ENCODE measurements around the gene CWF19L1.
A peak's percentile ranks its signal among the peaks of the same experiment; 100 is the strongest.

Gene CWF19L1

DNA sequence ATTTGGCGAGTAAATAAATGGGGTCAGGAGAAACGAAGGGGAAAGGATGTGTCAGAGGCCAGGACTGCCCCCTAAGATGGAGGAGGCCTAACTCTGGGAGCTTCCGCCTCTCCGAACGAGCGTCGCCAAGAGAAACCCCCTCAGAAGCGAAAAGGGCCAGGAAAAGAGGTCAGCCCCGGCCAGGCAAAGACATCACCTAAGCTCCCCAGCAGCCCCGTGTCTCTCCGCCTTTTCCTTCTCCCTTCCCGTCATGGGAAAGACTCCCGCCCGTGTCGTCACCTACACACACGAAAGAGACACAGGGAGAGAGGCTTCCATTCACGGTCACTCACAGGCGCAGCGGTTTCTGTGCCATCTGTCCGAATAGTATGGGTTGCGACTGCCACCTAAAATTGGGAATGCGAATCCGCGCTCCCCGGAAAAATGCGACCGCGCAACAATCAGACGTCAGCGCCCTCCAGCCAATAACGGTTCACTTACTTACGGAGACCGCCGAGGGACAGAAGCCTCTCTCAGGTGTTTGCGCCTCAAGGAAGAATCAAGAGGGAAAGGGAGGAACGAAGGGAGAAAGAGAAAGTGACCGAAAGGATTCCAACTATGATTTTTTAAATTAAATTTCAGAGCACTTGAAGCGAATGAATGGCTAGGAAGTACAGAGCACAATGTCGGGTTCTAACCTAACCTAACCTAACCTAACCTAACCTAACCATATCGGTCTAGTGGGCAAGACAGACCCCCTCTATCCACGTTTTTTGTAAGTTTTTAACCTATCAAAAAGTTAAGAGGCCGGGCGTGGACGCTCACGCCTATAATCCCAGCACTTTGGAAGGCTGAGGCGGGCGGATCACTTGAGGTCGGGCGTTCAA lies at the start of gene CWF19L1:
Gene CWF19L1 (minus strand): TSS at position 400 of the 866 bp plus-strand sequence. CDS start 45 bp downstream, at position 355.
- Mint-ChIP-seq H3K4me1 (peaks cover 10% of the 10 kb centered on the region), H3K4me3 (peak within 1 kb of the TSS; percentile 99 to 100 (median 100))
- TF ChIP-seq, protein P1, sequence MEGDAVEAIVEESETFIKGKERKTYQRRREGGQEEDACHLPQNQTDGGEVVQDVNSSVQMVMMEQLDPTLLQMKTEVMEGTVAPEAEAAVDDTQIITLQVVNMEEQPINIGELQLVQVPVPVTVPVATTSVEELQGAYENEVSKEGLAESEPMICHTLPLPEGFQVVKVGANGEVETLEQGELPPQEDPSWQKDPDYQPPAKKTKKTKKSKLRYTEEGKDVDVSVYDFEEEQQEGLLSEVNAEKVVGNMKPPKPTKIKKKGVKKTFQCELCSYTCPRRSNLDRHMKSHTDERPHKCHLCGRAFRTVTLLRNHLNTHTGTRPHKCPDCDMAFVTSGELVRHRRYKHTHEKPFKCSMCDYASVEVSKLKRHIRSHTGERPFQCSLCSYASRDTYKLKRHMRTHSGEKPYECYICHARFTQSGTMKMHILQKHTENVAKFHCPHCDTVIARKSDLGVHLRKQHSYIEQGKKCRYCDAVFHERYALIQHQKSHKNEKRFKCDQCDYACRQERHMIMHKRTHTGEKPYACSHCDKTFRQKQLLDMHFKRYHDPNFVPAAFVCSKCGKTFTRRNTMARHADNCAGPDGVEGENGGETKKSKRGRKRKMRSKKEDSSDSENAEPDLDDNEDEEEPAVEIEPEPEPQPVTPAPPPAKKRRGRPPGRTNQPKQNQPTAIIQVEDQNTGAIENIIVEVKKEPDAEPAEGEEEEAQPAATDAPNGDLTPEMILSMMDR (IDR thresholded peaks at IDR 0.05; ENCODE audit: unreplicated experiment in 3 of 3) = no peak

DNA sequence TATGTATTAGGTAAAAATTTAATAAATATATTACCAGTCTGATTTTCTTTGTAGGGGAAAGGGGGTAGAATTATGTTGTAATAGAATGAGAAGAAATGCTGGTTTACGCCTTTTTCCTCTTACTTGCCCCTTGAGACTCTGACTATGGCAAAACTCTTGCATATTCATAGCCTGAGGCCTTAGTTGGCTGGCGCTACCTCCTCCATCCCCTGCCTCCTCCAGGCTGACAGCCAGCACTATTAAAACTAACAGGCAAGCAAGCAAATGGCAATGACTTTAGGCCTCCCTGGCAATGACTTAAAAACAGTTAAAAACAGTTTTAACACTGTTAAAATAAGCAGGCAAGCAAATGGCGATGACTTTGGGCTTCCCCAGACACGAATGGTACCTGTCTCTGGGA lies 48.2 kb upstream of the CWF19L1 start:
- TF ChIP-seq, protein P1 (IDR thresholded peaks at IDR 0.05; ENCODE audit: unreplicated experiment in 3 of 3) = no peak
- H3K4me3 Mint-ChIP-seq = no peak overlapping the region
- H3K4me1 Mint-ChIP-seq = no peaks in the 10 kb centered on the region
- no peaks in the 10 kb centered on the region for H3K36me3 Mint-ChIP-seq (ENCODE audit: low read depth)
- H3K27ac Mint-ChIP-seq = no peak overlapping the region
- no peaks in the 10 kb centered on the region for H3K9me3 Mint-ChIP-seq
- peaks cover 79% of the 10 kb centered on the region for H3K27me3 Mint-ChIP-seq (ENCODE audit: low read depth)

More for the DNA sequence above, at the start of gene CWF19L1:
- peak within 1 kb of the TSS; percentile 89 to 95 (median 95) for H3K27ac Mint-ChIP-seq
- H3K27me3 Mint-ChIP-seq (ENCODE audit: low read depth) = no peaks in the 10 kb centered on the region
- no peaks in the 10 kb centered on the region for H3K9me3 Mint-ChIP-seq
- peaks cover 14% of the 10 kb centered on the region for H3K36me3 Mint-ChIP-seq (ENCODE audit: low read depth)

DNA sequence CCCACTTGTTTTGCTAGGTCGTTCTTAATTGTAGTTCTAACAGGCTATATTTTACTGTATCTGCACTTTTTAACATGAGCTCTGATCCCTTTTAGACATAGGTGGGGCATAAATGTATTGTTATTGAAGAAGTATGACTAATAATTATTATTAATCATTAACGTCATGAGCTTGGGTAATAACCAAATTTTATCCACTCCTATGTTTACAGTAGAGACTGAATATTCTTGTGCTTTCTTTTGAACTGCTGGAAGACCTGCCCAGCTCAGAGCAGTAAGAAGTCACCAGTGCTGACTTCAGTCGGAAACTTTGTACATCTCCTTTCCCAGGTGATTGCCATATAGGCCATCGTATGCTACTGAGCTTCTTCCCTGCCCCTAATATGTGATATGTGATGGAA lies 43.9 kb upstream of the CWF19L1 start:
- H3K36me3 Mint-ChIP-seq (ENCODE audit: low read depth) = no peaks in the 10 kb centered on the region
- no peak overlapping the region for H3K27ac Mint-ChIP-seq
- TF ChIP-seq, protein P1 (IDR thresholded peaks at IDR 0.05; ENCODE audit: unreplicated experiment in 3 of 3) = no peak
- H3K4me3 Mint-ChIP-seq = no peak overlapping the region
- H3K9me3 Mint-ChIP-seq = no peaks in the 10 kb centered on the region
- H3K4me1 Mint-ChIP-seq = no peaks in the 10 kb centered on the region
- H3K27me3 Mint-ChIP-seq (ENCODE audit: low read depth) = peaks cover 64% of the 10 kb centered on the region

DNA sequence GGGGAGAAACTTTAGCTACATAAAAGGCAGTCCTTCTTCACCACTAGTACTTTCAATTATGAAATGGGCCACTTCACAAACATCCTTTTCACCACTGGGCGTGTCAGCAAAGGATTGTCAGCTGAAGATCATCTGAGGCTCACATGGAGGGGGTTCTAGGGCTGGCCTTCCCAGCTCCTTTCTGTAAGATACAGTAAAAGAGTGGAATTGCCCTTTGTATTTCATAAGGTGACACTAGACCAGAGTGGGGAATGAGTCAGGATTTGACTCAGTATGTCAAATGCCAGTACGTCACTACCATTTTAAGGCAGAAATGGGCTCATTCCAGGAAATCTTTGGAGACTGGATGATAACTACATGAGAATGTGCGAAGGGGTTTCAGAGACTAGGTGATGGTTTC lies 40.2 kb upstream of the CWF19L1 start:
- TF ChIP-seq, protein P1 (IDR thresholded peaks at IDR 0.05; ENCODE audit: unreplicated experiment in 3 of 3) = no peak
- H3K36me3 Mint-ChIP-seq (ENCODE audit: low read depth) = no peaks in the 10 kb centered on the region
- no peaks in the 10 kb centered on the region for H3K9me3 Mint-ChIP-seq
- H3K4me1 Mint-ChIP-seq = no peaks in the 10 kb centered on the region
- peaks cover 62% of the 10 kb centered on the region for H3K27me3 Mint-ChIP-seq (ENCODE audit: low read depth)
- H3K27ac Mint-ChIP-seq = no peak overlapping the region
- H3K4me3 Mint-ChIP-seq = no peak overlapping the region

DNA sequence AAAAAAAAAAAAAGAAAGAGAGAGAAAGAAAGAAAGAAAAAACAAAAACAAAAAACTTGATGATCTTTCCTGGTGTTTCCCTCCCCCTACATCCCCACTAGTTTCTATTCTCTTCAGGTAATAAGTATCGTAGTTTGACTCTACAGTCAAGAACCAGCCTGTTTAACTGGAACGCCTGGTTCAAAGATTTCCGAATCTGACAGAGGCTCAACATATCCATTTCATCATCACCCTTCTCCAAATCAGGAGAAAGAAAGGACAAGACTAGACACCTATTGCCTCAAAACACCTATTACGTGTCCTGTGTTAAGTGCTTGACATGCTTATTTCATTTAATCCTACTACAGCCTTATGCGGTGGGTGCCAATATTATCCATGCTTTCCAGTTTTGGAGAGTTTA lies 39.4 kb upstream of the CWF19L1 start:
- no peak overlapping the region for H3K27ac Mint-ChIP-seq
- H3K4me3 Mint-ChIP-seq = no peak overlapping the region
- TF ChIP-seq, protein P1 (IDR thresholded peaks at IDR 0.05; ENCODE audit: unreplicated experiment in 3 of 3) = no peak

DNA sequence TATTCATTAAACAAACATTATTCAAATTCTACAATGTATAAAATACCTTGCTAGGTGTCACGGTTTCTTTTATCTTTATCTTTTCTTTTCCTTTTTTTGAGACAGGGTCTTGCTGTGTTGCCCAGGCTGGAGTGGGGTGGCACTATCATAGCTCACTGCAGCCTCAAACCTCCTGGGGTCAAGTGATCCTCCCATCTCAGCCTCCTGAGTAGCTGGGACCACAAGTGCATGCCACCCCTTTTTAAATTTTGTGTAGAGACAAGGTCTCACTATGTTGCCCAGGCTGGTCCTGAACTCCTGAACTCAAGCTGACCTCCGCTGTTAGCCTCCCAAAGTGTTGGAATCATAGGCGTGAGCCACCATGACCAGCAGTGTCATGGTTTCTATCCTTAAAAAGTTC lies 37.0 kb upstream of the CWF19L1 start:
- no peak overlapping the region for H3K27ac Mint-ChIP-seq
- no peaks in the 10 kb centered on the region for H3K9me3 Mint-ChIP-seq
- TF ChIP-seq, protein P1 (IDR thresholded peaks at IDR 0.05; ENCODE audit: unreplicated experiment in 3 of 3) = no peak
- H3K4me3 Mint-ChIP-seq = no peak overlapping the region
- H3K27me3 Mint-ChIP-seq (ENCODE audit: low read depth) = peaks cover 58% of the 10 kb centered on the region
- no peaks in the 10 kb centered on the region for H3K36me3 Mint-ChIP-seq (ENCODE audit: low read depth)
- no peaks in the 10 kb centered on the region for H3K4me1 Mint-ChIP-seq

More for the DNA sequence above, 39.4 kb upstream of the CWF19L1 start:
- no peaks in the 10 kb centered on the region for H3K4me1 Mint-ChIP-seq
- no peaks in the 10 kb centered on the region for H3K36me3 Mint-ChIP-seq (ENCODE audit: low read depth)
- peaks cover 61% of the 10 kb centered on the region for H3K27me3 Mint-ChIP-seq (ENCODE audit: low read depth)
- H3K9me3 Mint-ChIP-seq = no peaks in the 10 kb centered on the region

All from nephron (organoid).